Measurements from ENCODE around the gene DCBLD1. TPM values are rescaled to one million over a fixed set of nuclear protein-coding genes. Genes with fewer than 3 reads are reported as not detected.

DCBLD1 gene
- total RNA-seq, 1 donor from 2014 or later = 7.5 TPM

DNA sequence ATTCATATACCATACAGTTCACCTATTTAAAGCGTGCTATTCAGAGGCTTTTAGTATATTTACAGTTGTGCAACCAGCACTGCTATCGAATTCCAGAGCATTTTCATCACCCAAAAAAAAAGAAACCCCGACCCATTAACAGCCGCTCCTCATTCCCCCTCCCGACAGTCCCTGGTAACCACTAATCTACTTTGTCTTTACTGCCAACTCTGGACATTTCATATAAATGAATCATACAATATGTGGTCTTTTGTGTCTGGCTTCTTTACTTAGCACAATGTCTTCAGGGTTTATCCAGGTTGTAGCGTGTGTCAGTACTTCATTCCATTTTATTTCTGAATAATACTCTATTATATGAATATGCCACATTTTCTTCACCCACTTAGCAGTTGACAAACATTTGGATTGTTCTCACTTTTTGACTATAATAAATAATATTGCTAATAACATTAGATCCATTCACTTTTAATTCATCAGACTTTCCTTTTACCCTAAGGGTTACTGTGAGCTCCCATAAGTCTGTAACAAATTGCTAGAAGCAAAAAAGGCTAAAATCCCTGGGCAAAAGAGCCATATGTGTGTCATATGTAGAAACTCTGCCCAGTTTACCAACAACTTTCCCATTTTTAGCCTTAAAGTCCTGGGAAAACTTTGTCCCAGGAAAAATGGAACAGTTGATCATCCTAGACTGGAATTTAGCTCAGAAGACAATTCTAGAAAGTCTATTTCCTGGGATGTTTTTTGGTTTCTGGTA lies 33.6 kb upstream of the DCBLD1 start:
- no peak overlapping the region for H2AFZ ChIP-seq (replicated peaks)
- H3K4me2 ChIP-seq = no peak overlapping the region
- H3K27me3 Mint-ChIP-seq (ENCODE audit: insufficient read depth, low read depth) = no peaks in the 10 kb centered on the region
- no peak overlapping the region for H3K4me3 Mint-ChIP-seq
- peaks cover 3% of the 10 kb centered on the region for H3K4me1 ChIP-seq
- H3K9ac ChIP-seq = no peak overlapping the region
- TF ChIP-seq, protein P1, sequence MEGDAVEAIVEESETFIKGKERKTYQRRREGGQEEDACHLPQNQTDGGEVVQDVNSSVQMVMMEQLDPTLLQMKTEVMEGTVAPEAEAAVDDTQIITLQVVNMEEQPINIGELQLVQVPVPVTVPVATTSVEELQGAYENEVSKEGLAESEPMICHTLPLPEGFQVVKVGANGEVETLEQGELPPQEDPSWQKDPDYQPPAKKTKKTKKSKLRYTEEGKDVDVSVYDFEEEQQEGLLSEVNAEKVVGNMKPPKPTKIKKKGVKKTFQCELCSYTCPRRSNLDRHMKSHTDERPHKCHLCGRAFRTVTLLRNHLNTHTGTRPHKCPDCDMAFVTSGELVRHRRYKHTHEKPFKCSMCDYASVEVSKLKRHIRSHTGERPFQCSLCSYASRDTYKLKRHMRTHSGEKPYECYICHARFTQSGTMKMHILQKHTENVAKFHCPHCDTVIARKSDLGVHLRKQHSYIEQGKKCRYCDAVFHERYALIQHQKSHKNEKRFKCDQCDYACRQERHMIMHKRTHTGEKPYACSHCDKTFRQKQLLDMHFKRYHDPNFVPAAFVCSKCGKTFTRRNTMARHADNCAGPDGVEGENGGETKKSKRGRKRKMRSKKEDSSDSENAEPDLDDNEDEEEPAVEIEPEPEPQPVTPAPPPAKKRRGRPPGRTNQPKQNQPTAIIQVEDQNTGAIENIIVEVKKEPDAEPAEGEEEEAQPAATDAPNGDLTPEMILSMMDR (IDR thresholded peaks at IDR 0.05) = no peak
- H3K4me3 ChIP-seq = no peak overlapping the region
- no peak overlapping the region for H3K27ac Mint-ChIP-seq
- H3K27me3 ChIP-seq = no peaks in the 10 kb centered on the region
- H3K36me3 ChIP-seq = no peaks in the 10 kb centered on the region
- H3K9me3 ChIP-seq (ENCODE audit: low read depth) = no peaks in the 10 kb centered on the region
- no peak overlapping the region for H3K27ac ChIP-seq
- DNase-seq (ENCODE audit: low spot score) = no peak
- H4K20me1 ChIP-seq (ENCODE audit: low read depth) = no peaks in the 10 kb centered on the region
- peaks cover 6% of the 10 kb centered on the region for H3K4me1 Mint-ChIP-seq
- no peaks in the 10 kb centered on the region for H3K9me3 Mint-ChIP-seq
- no peaks in the 10 kb centered on the region for H3K79me2 ChIP-seq (ENCODE audit: low read depth)
- no peaks in the 10 kb centered on the region for H3K36me3 Mint-ChIP-seq
- H3F3A ChIP-seq (ENCODE audit: low read depth) = no peaks in the 10 kb centered on the region

DNA sequence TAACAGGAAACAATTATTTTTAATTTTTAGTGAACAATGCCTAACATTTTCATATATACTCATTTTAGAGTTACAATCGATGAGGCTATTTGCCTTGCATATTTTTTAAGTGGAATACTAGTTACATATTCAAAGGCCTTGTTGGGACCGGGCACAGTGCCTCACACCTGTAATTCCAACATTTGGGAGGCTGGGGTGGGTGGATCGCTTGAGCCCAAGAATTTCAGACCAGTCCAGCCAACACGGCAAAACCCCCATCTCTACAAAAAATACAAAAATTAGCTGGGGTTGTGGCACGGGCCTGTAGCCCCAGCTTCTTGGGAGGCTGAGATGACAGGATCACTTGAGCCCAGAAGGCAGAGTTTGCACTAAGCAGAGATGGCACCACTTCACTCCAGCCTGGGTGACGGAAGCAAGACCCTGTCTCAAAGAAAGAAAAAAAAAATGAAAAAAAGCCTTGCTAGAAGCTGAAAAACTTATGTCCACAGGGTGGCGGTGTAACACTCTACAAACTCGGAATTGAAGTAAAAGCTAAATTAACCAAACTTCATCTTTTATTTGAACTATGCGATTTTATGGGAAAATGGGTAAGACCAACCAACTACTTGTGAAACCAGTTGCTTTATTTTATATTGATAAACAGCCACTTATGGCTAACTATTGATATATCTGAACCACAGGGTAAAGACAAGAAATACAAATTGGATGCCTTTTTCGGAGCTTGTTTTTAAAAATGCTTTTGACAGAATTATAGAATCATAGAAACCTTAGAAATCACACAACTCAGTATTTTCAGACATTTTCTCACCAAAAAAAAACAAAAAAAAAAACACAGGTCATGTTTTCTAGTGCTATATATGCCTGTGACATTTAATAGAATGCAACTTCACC lies 32.7 kb upstream of the DCBLD1 start:
- H4K20me1 ChIP-seq (ENCODE audit: low read depth) = no peaks in the 10 kb centered on the region
- H3K27ac Mint-ChIP-seq = no peak overlapping the region
- H3K4me1 Mint-ChIP-seq = peaks cover 6% of the 10 kb centered on the region
- no peaks in the 10 kb centered on the region for H3K27me3 Mint-ChIP-seq (ENCODE audit: insufficient read depth, low read depth)
- DNase-seq (ENCODE audit: low spot score) = peak; percentile 77
- no peak overlapping the region for H3K4me2 ChIP-seq
- H2AFZ ChIP-seq (replicated peaks) = peak overlapping the region; percentile 62
- peaks cover 3% of the 10 kb centered on the region for H3K4me1 ChIP-seq
- H3K9ac ChIP-seq = no peak overlapping the region
- H3K36me3 Mint-ChIP-seq = no peaks in the 10 kb centered on the region
- TF ChIP-seq, protein P1 (IDR thresholded peaks at IDR 0.05) = peak; percentile 91
- TF ChIP-seq EZH2 (IDR thresholded peaks at IDR 0.05) (no peak), EZH2phosphoT487 (IDR thresholded peaks at IDR 0.05) (no peak)
- H3K9me3 ChIP-seq (ENCODE audit: low read depth) = no peaks in the 10 kb centered on the region
- no peaks in the 10 kb centered on the region for H3K27me3 ChIP-seq
- no peak overlapping the region for H3K27ac ChIP-seq
- H3F3A ChIP-seq (ENCODE audit: low read depth) = no peaks in the 10 kb centered on the region
- no peak overlapping the region for H3K4me3 Mint-ChIP-seq
- H3K36me3 ChIP-seq = no peaks in the 10 kb centered on the region
- H3K79me2 ChIP-seq (ENCODE audit: low read depth) = no peaks in the 10 kb centered on the region
- no peaks in the 10 kb centered on the region for H3K9me3 Mint-ChIP-seq
- H3K4me3 ChIP-seq = no peak overlapping the region

DNA sequence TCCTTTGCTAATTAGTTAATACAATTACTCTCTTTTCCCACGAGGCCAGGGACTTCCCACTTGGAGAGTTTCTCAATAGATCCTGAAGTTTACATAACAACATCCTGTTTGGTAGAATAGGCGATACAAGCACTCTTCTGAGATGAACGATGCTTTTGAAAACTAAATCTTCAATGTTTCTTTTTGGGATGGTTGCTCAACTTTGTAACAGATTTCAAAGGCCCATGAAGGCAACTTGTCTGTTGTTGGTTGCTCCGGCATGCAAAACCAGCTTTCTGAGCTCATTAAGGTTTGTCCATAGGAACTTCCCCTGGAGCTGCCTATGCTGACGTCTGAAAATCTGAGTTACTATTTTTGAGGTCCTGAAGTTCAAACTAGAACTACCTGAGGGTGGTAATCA lies 30.8 kb upstream of the DCBLD1 start:
- Mint-ChIP-seq H3K4me1 (peaks cover 6% of the 10 kb centered on the region), H3K4me3 (no peak overlapping the region), H3K9me3 (no peaks in the 10 kb centered on the region), H3K27me3 (ENCODE audit: insufficient read depth, low read depth) (no peaks in the 10 kb centered on the region), H3K36me3 (no peaks in the 10 kb centered on the region), H3K27ac (no peak overlapping the region)
- DNase-seq (ENCODE audit: low spot score) = no peak
- Histone ChIP-seq H2AFZ (replicated peaks) (peak overlapping the region; percentile 1), H3K9me3 (ENCODE audit: low read depth) (no peaks in the 10 kb centered on the region), H3K79me2 (ENCODE audit: low read depth) (no peaks in the 10 kb centered on the region), H3K27ac (no peak overlapping the region), H3K4me2 (no peak overlapping the region), H3K9ac (no peak overlapping the region), H4K20me1 (ENCODE audit: low read depth) (no peaks in the 10 kb centered on the region), H3K4me3 (no peak overlapping the region), H3F3A (ENCODE audit: low read depth) (no peaks in the 10 kb centered on the region), H3K36me3 (no peaks in the 10 kb centered on the region), H3K27me3 (no peaks in the 10 kb centered on the region), H3K4me1 (peaks cover 3% of the 10 kb centered on the region)
- TF ChIP-seq EZH2 (IDR thresholded peaks at IDR 0.05) = no peak
- no peak for TF ChIP-seq EZH2phosphoT487 (IDR thresholded peaks at IDR 0.05)
- TF ChIP-seq, protein P1 (IDR thresholded peaks at IDR 0.05) = no peak

All from neural progenitor cell (in vitro differentiated cells).